HCT116 (cell line): ENCODE results near the gene GALNT17. TPM values are rescaled to one million over a fixed set of nuclear protein-coding genes. Genes with fewer than 3 reads are reported as not detected.

ENCODE experiments used
- ATAC-seq: fragments of 200-7000 bp; cut with Tn5 transposase; 2 replicates; pipeline ENCODE4 v1.9.1; 2020; ENCODE audit warnings: mild to moderate bottlenecking, moderate library complexity
- BruUV-seq: library from RNA; stranded (reverse); fragments of 400-500 nt; replicated peaks from 2 replicates; lab custom pipeline; 2021; lab: Mats Ljungman, UMichigan
- CTCF ChIA-PET: fragments of 300-600 bp; sonication (Branson Sonifier 250); formaldehyde crosslinking; loops from one replicate; lab custom pipeline; 2021; ENCODE audit warnings: antibody characterized with exemption; lab: Charles Lee
- POLR2A ChIA-PET: fragments of 300-600, 350-600 bp; sonication (Branson Sonifier 250); formaldehyde crosslinking; loops from one replicate; lab custom pipeline; 2021; ENCODE audit warnings: antibody characterized with exemption; lab: Charles Lee
- RAD21 ChIA-PET, 2 experiments: fragments of 300-600 bp; sonication (Branson Sonifier 250); formaldehyde crosslinking; loops; one replicate each; lab custom pipeline; 2023; ENCODE audit warnings: low total read pairs in 2 of 2; ENCODE audit not compliant: uncharacterized antibody in 2 of 2, unreplicated experiment in 2 of 2, low non-redundant PET in 1 of 2; lab: Charles Lee
- DNase-seq: peaks from one replicate; pipeline ENCODE4 v3.0.0-alpha.2; 2010; ENCODE audit warnings: low read depth, low spot score
- H2AFZ ChIP-seq: fragments of 200-600 bp; shearing (Covaris generic), sonication (generic); 2 replicates; pipeline ENCODE4 v1.6.1; 2017; ENCODE audit warnings: low read depth, mixed run types, mixed read lengths, antibody characterized with exemption, low read length; ENCODE audit not compliant: poor library complexity, severe bottlenecking
- H3K27ac ChIP-seq: 2 replicates; pipeline ENCODE4 v1.5.1; 2012; ENCODE audit warnings: low read depth, low read length
- H3K27me3 ChIP-seq: fragments of 200-600 bp; sonication (generic); 2 replicates; pipeline ENCODE4 v1.6.1; 2016; ENCODE audit warnings: mixed run types, low read length, mixed read lengths; ENCODE audit not compliant: insufficient read depth
- H3K36me3 ChIP-seq, 2 experiments: fragments of 200-500 bp in 1 of 2; fragments of 200-600 bp in 1 of 2; sonication (Bioruptor generic) in 1 of 2; sonication (generic) in 1 of 2; 2 replicates each; pipeline versions ENCODE4 v1.5.1 to v1.6.1; 2014 to 2016; ENCODE audit warnings: low read length in 2 of 2, inconsistent platforms in 1 of 2, mixed read lengths in 1 of 2, mixed run types in 1 of 2; ENCODE audit not compliant: insufficient read depth in 2 of 2, control insufficient read depth in 1 of 2
- H3K4me1 ChIP-seq, 2 experiments: fragments of 200-600 bp in 1 of 2; sonication (generic) in 1 of 2; 2 replicates each; pipeline versions ENCODE4 v1.5.1 to v1.6.1; 2012 to 2017; ENCODE audit warnings: low read length in 2 of 2, inconsistent platforms in 1 of 2, mild to moderate bottlenecking in 1 of 2, mixed read lengths in 1 of 2, mixed run types in 1 of 2, moderate library complexity in 1 of 2; ENCODE audit not compliant: insufficient read depth in 2 of 2, control insufficient read depth in 1 of 2
- H3K4me2 ChIP-seq: fragments of 200-600 bp; sonication (generic); 2 replicates; pipeline ENCODE4 v1.6.1; 2017; ENCODE audit warnings: mixed run types, low read length, mixed read lengths
- H3K4me3 ChIP-seq, 2 experiments: fragments of 200-600 bp in 1 of 2; sonication (generic) in 1 of 2; replicated peaks in 1 of 2; 2 replicates each; pipeline ENCODE4 v1.5.1; 2011 to 2016; ENCODE audit warnings: low read length in 2 of 2, control low read depth in 1 of 2, low read depth in 1 of 2, mild to moderate bottlenecking in 1 of 2, mixed read lengths in 1 of 2, mixed run types in 1 of 2
- H3K79me2 ChIP-seq: fragments of 200-600 bp; sonication (generic); 2 replicates; pipeline ENCODE4 v1.6.1; 2017; ENCODE audit warnings: mild to moderate bottlenecking, mixed run types, low read length, moderate library complexity, mixed read lengths; ENCODE audit not compliant: insufficient read depth
- H3K9ac ChIP-seq: fragments of 200-600 bp; sonication (generic); 2 replicates; pipeline ENCODE4 v1.6.1; 2016; ENCODE audit warnings: low read length, mixed read lengths
- H3K9me2 ChIP-seq: fragments of 200-600 bp; sonication (generic), shearing (Covaris generic); 2 replicates; pipeline ENCODE4 v1.6.1; 2017; ENCODE audit warnings: mixed run types, mild to moderate bottlenecking, moderate library complexity; ENCODE audit not compliant: insufficient read depth
- H3K9me3 ChIP-seq, 2 experiments: fragments of 200-500 bp in 1 of 2; fragments of 200-600 bp in 1 of 2; sonication (Bioruptor generic) in 1 of 2; sonication (generic) in 1 of 2; 2 replicates each; pipeline ENCODE4 v1.6.1; 2014 to 2017; ENCODE audit warnings: low read length in 2 of 2, mixed read lengths in 2 of 2, inconsistent platforms in 1 of 2, low read depth in 1 of 2, mild to moderate bottlenecking in 1 of 2, mixed run types in 1 of 2, moderate library complexity in 1 of 2; ENCODE audit not compliant: control insufficient read depth in 1 of 2, insufficient read depth in 1 of 2
- H4K20me1 ChIP-seq: fragments of 200-600 bp; sonication (generic), shearing (Covaris generic); 2 replicates; pipeline ENCODE4 v1.6.1; 2017; ENCODE audit warnings: mixed run types, mild to moderate bottlenecking, moderate library complexity; ENCODE audit not compliant: insufficient read depth
- ELF1 ChIP-seq: IDR thresholded peaks from 2 replicates; pipeline ENCODE4 v1.6.1; 2012; ENCODE audit warnings: low read depth, borderline replicate concordance
- JUND ChIP-seq: IDR thresholded peaks from 2 replicates; pipeline ENCODE4 v1.6.1; 2012
- REST ChIP-seq: IDR thresholded peaks from 2 replicates; pipeline ENCODE4 v1.6.1; 2012; ENCODE audit warnings: low read depth
- ZFX ChIP-seq: fragments of 450-650 bp; IDR thresholded peaks from 2 replicates; pipeline ENCODE4 v1.6.1; 2017
- ZNF274 ChIP-seq: fragments of 200-500 bp; sonication (Bioruptor generic); IDR thresholded peaks from 2 replicates; pipeline ENCODE4 v1.6.1; 2014; ENCODE audit warnings: mild to moderate bottlenecking, low read depth, low read length, inconsistent platforms
- intact Hi-C: fragments of 100-400 bp; cut with micrococcal nuclease; formaldehyde crosslinking; loops from 2 replicates; pipeline ENCODE4 v1.10.0; 2022
- total RNA-seq: library from RNA; stranded (reverse); gene quantifications from one replicate; pipeline ENCODE4 v1.2.1, GENCODE V29; 2021; ENCODE audit not compliant: unreplicated experiment
- TF ChIP-seq, protein P1 (sequence below): IDR thresholded peaks from 2 replicates; pipeline ENCODE4 v1.6.1; 2011; ENCODE audit warnings: mild to moderate bottlenecking, low read length, moderate library complexity; ENCODE audit not compliant: insufficient replicate concordance; ENCODE audit errors: extremely low read depth

The GALNT17 gene
- total RNA-seq, 1 experiment from 2014 or later, result not detected

DNA sequence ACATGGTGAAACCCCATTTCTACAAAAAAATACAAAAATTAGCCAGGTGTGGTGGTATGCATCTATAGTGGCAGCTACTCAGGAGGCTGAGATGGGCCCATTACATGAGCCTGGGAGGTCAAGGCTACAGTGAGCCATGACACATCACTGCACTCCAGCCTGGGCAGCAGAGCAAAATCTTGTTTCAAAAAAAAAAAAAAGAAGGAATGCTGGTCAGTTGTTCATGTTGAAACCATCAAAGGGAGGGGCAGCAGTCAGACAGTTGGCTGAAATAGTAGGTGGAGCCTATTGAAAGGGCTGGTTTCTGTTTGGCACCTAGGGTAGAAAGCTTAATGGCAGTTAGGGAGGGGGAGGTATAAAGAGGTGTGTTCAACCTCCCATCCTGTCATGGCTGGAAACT is 323.0 kb downstream of the GALNT17 start:
- H3K79me2 ChIP-seq, result no peaks in the 10 kb centered on the region
- BruUV-seq, result no TSS peak
- H2AFZ ChIP-seq, result no peak overlapping the region
- no peaks in the 10 kb centered on the region for H3K36me3 ChIP-seq
- CTCF ChIA-PET, result no interaction called here
- H3K4me1 ChIP-seq, result no peaks in the 10 kb centered on the region
- H3K27ac ChIP-seq, result no peak overlapping the region
- no peak overlapping the region for H3K4me3 ChIP-seq
- H3K27me3 ChIP-seq, result no peaks in the 10 kb centered on the region
- RAD21 ChIA-PET, result no interaction called here
- POLR2A ChIA-PET, result no interaction called here
- intact Hi-C loops, result no loop called here
- H3K9me2 ChIP-seq, result no peaks in the 10 kb centered on the region
- ATAC-seq (no peak), DNase-seq (no peak)
- TF ChIP-seq ZNF274 (no peak), ZFX (no peak), ELF1 (no peak), REST (no peak), JUND (no peak)
- TF ChIP-seq, protein P1, sequence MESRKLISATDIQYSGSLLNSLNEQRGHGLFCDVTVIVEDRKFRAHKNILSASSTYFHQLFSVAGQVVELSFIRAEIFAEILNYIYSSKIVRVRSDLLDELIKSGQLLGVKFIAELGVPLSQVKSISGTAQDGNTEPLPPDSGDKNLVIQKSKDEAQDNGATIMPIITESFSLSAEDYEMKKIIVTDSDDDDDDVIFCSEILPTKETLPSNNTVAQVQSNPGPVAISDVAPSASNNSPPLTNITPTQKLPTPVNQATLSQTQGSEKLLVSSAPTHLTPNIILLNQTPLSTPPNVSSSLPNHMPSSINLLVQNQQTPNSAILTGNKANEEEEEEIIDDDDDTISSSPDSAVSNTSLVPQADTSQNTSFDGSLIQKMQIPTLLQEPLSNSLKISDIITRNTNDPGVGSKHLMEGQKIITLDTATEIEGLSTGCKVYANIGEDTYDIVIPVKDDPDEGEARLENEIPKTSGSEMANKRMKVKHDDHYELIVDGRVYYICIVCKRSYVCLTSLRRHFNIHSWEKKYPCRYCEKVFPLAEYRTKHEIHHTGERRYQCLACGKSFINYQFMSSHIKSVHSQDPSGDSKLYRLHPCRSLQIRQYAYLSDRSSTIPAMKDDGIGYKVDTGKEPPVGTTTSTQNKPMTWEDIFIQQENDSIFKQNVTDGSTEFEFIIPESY, result no peak
- no peak overlapping the region for H3K4me2 ChIP-seq
- no peak overlapping the region for H3K9ac ChIP-seq
- H4K20me1 ChIP-seq, result no peaks in the 10 kb centered on the region
- H3K9me3 ChIP-seq, result peaks cover 3 to 5% of the 10 kb centered on the region in 2 experiments; a peak in 2 of 4 replicates
